Tibial nerve (tissue), 4 donors: ENCODE results near the gene BIN2. TPM values are rescaled to one million over a fixed set of nuclear protein-coding genes. Genes with fewer than 3 reads are reported as not detected.

Source experiments
- DNase-seq, 2 donors: peaks; one replicate each; pipeline ENCODE4 v3.0.0-alpha.2; 2019; ENCODE audit warnings: low spot score in 2 of 2
- H3K27ac ChIP-seq, 4 donors: fragments of 200-600 bp; sonication (generic) in 3 of 4; one replicate each; pipeline ENCODE4 v1.5.1; 2017 to 2019; ENCODE audit warnings: mild to moderate bottlenecking in 1 of 4
- H3K27me3 ChIP-seq, 2 donors: fragments of 200-600 bp; sonication (generic) in 1 of 2; one replicate each; pipeline versions ENCODE4 v1.5.1 to v1.6.0; 2017 to 2019
- H3K36me3 ChIP-seq, 3 donors: fragments of 200-600 bp; sonication (generic); one replicate each; pipeline ENCODE4 v1.5.1; 2018 to 2019
- H3K4me1 ChIP-seq, 4 donors: fragments of 200-600 bp; sonication (generic) in 3 of 4; one replicate each; pipeline ENCODE4 v1.5.1; 2017 to 2019
- H3K4me3 ChIP-seq, 4 donors: fragments of 200-600 bp; sonication (generic) in 3 of 4; one replicate each; pipeline ENCODE4 v1.5.1; 2017 to 2019; ENCODE audit warnings: mild to moderate bottlenecking in 1 of 4, moderate library complexity in 1 of 4
- H3K9me3 ChIP-seq, 4 donors: fragments of 200-600 bp; sonication (generic) in 3 of 4; one replicate each; pipeline ENCODE4 v1.5.1; 2017 to 2019
- EP300 ChIP-seq, 2 donors: sonication (generic); formaldehyde crosslinking; IDR thresholded peaks; one replicate each; pipeline ENCODE4 v1.6.1; 2017; ENCODE audit warnings: antibody characterized with exemption in 2 of 2, mild to moderate bottlenecking in 1 of 2
- POLR2A ChIP-seq, 2 donors: fragments of 450-650 bp; IDR thresholded peaks; one replicate each; pipeline ENCODE4 v1.6.1; 2017; ENCODE audit warnings: antibody characterized with exemption in 2 of 2, mild to moderate bottlenecking in 2 of 2, moderate library complexity in 2 of 2
- WGBS, 2 donors: methylation state at CpG; one replicate each; pipeline ENCODE4 v1.1.5; 2018; 5-methylcytosine and 5-hydroxymethylcytosine counted together
- total RNA-seq, 4 donors: library from RNA; depleted of rRNA; stranded (reverse); fragments of >200 nt; gene quantifications; one replicate each; pipeline ENCODE4 v1.1.0, GENCODE V29; 2016
- TF ChIP-seq, protein P1 (sequence below), 5 experiments: fragments of 200-600 bp in 3 of 5; fragments of 450-650 bp in 2 of 5; sonication (generic) in 3 of 5; IDR thresholded peaks; one replicate each; pipeline ENCODE4 v1.5.1; 2016 to 2019; ENCODE audit warnings: antibody characterized with exemption in 5 of 5, mild to moderate bottlenecking in 3 of 5, moderate library complexity in 2 of 5

BIN2 gene
- total RNA-seq, 4 donors from 2014 or later, result 2.8 to 11.1 (median 4.3) TPM

DNA sequence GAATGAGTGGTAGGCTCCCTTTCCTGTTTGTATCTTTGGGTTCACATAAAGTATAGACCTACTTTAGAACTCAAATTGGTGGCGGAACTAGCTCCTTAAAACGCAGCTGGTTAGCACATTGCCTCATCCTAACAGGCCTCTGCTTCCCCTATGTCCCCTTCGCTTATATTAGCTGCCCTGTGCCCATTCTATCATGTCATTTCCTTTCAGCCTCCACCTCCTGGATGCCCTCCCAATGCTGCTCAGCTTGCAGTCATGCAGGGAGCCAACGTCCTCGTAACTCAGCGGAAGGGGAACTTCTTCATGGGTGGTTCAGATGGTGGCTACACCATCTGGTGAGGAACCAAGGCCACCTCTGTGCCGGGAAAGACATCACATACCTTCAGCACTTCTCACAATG lies 81.9 kb downstream of the BIN2 start:
- Histone ChIP-seq H3K27me3 (no peaks in the 10 kb centered on the region), H3K27ac (no peak overlapping the region), H3K4me1 (peaks cover 0 to 60% (median 20%) of the 10 kb centered on the region in 4 donors), H3K9me3 (no peaks in the 10 kb centered on the region), H3K4me3 (no peak overlapping the region), H3K36me3 (peaks cover 5 to 59% (median 19%) of the 10 kb centered on the region in 3 donors)
- TF ChIP-seq EP300 (IDR thresholded peaks at IDR 0.05), result peak in 1 of 2 donors; percentile 15
- no peak for TF ChIP-seq POLR2A (IDR thresholded peaks at IDR 0.05)
- no peak for DNase-seq
- 68 to 89% methylated on average over 7 of the region's 7 CpGs for WGBS, 2 donors

- Histone ChIP-seq H3K27ac (no peak overlapping the region), H3K36me3 (peaks cover 5 to 57% (median 19%) of the 10 kb centered on the region in 3 donors), H3K9me3 (no peaks in the 10 kb centered on the region), H3K27me3 (no peaks in the 10 kb centered on the region), H3K4me1 (peaks cover 0 to 48% (median 16%) of the 10 kb centered on the region in 4 donors), H3K4me3 (no peak overlapping the region)
- DNase-seq, result no peak
- 72 to 79% methylated on average over 2 of the region's 2 CpGs for WGBS, 2 donors
- TF ChIP-seq, protein P1, sequence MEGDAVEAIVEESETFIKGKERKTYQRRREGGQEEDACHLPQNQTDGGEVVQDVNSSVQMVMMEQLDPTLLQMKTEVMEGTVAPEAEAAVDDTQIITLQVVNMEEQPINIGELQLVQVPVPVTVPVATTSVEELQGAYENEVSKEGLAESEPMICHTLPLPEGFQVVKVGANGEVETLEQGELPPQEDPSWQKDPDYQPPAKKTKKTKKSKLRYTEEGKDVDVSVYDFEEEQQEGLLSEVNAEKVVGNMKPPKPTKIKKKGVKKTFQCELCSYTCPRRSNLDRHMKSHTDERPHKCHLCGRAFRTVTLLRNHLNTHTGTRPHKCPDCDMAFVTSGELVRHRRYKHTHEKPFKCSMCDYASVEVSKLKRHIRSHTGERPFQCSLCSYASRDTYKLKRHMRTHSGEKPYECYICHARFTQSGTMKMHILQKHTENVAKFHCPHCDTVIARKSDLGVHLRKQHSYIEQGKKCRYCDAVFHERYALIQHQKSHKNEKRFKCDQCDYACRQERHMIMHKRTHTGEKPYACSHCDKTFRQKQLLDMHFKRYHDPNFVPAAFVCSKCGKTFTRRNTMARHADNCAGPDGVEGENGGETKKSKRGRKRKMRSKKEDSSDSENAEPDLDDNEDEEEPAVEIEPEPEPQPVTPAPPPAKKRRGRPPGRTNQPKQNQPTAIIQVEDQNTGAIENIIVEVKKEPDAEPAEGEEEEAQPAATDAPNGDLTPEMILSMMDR (IDR thresholded peaks at IDR 0.05), result no peak
- TF ChIP-seq POLR2A (IDR thresholded peaks at IDR 0.05) (no peak), EP300 (IDR thresholded peaks at IDR 0.05) (no peak)
Observed at GRCh38 chr12:51240971-51241370, 83.0 kb downstream of the BIN2 start.

DNA sequence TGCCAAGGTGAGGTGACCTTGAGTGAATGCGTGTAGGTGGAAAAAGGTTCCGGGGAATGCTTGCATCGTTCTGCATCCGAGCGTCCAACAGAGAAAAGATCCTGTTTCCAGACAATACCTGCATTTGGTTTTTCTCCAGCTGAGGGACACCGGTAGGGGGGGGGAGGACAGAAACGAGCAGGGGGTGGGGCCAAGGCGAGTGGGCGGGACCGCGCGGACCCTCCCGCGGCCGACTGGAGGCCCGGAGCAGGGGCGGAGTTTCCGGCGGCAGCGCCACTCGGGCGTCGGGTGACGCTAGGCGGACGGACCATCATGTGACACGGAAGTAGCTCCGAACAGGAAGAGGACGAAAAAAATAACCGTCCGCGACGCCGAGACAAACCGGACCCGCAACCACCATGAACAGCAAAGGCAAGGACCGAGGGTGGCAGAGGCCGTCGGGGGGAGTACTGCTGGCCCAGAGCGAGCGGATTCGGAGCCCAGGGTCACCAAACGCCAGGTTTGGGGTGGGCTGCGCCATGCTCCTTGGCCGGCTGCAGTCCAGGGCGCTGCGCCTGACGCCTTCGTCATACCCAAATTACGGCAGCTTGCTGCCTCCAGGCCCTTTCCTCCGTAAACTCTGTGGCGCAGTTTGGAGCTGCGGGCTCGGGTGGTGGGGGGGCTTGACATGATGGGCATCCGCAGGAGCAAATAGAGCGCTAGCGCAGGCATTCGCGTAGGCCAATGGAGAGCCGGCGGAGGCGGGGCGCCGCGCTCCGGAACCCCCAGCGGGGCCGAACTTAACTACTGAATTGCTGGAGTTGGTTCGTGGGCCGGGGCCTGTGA lies 85.3 kb downstream of the BIN2 start, which contains the start of gene DAZAP2:
Gene DAZAP2, plus strand, starts transcription at position 317 of the 825 bp plus-strand sequence. Its CDS starts 82 bp downstream, at position 399.
- peaks cover 0 to 42% (median 16%) of the 10 kb centered on the region in 4 donors for H3K4me1 ChIP-seq
- no peaks in the 10 kb centered on the region for H3K9me3 ChIP-seq
- DNase-seq, result peak; percentile 88
- peaks cover 5 to 37% (median 19%) of the 10 kb centered on the region in 3 donors for H3K36me3 ChIP-seq
- H3K27me3 ChIP-seq, result no peaks in the 10 kb centered on the region
- 1% methylated on average over 50 to 58 of the region's 70 CpGs for WGBS, 2 donors
- peak within 1 kb of the TSS; percentile 100 for H3K27ac ChIP-seq
- TF ChIP-seq EP300 (IDR thresholded peaks at IDR 0.05), result peak; percentile 63 to 98
- peak; percentile 90 to 96 for TF ChIP-seq POLR2A (IDR thresholded peaks at IDR 0.05)
- TF ChIP-seq, protein P1 (IDR thresholded peaks at IDR 0.05), result peak; percentile 8 to 47 (median 18)
- peak within 1 kb of the TSS; percentile 96 to 100 (median 98) for H3K4me3 ChIP-seq

GRCh38 chr12:51238037-51238509 lies 85.9 kb downstream of the BIN2 start:
- H3K27ac ChIP-seq, result peak overlapping the region in 2 of 4 donors; percentile 100
- TF ChIP-seq POLR2A (IDR thresholded peaks at IDR 0.05), result no peak
- TF ChIP-seq EP300 (IDR thresholded peaks at IDR 0.05), result no peak
- TF ChIP-seq, protein P1 (IDR thresholded peaks at IDR 0.05), result no peak
- no peak for DNase-seq
- H3K4me1 ChIP-seq, result peaks cover 0 to 42% (median 16%) of the 10 kb centered on the region in 4 donors
- 11 to 12% methylated on average over 10 of the region's 10 CpGs for WGBS, 2 donors
- H3K9me3 ChIP-seq, result no peaks in the 10 kb centered on the region
- H3K27me3 ChIP-seq, result no peaks in the 10 kb centered on the region
- H3K4me3 ChIP-seq, result peak overlapping the region; percentile 96 to 100 (median 98)
- H3K36me3 ChIP-seq, result peaks cover 5 to 30% (median 19%) of the 10 kb centered on the region in 3 donors

- H3K36me3 ChIP-seq, result no peaks in the 10 kb centered on the region
- H3K27me3 ChIP-seq, result no peaks in the 10 kb centered on the region
- no peak overlapping the region for H3K4me3 ChIP-seq
- DNase-seq, result no peak
- H3K4me1 ChIP-seq, result peaks cover 0 to 7% (median 0%) of the 10 kb centered on the region in 4 donors
- no peak overlapping the region for H3K27ac ChIP-seq
- no peaks in the 10 kb centered on the region for H3K9me3 ChIP-seq
- TF ChIP-seq POLR2A (IDR thresholded peaks at IDR 0.05) (no peak), EP300 (IDR thresholded peaks at IDR 0.05) (no peak)
- TF ChIP-seq, protein P1 (IDR thresholded peaks at IDR 0.05), result no peak
- 67% methylated on average over 5 of the region's 5 CpGs for WGBS, 2 donors
Observed at GRCh38 chr12:51234530-51234929, 89.4 kb downstream of the BIN2 start.
